Brain microvascular endothelial cell (primary cell): ENCODE results near the gene SYNJ2BP.

Experiments used
- DNase-seq: peaks from one replicate; pipeline ENCODE4 v3.0.0-alpha.2; 2020
- H3K27ac ChIP-seq: fragments of 250-450 bp; sonication (Bioruptor Pico); 2 replicates; pipeline ENCODE4 v1.5.1; 2020; ENCODE audit warnings: mild to moderate bottlenecking, moderate library complexity
- H3K27me3 ChIP-seq: fragments of 250-450 bp; sonication (Bioruptor Pico); replicated peaks from 2 replicates; pipeline ENCODE4 v1.5.1; 2020; ENCODE audit warnings: mild to moderate bottlenecking
- H3K36me3 ChIP-seq: fragments of 250-450 bp; sonication (Bioruptor Pico); replicated peaks from 2 replicates; pipeline ENCODE4 v1.5.1; 2020; ENCODE audit warnings: mild to moderate bottlenecking
- H3K4me3 ChIP-seq: 2 replicates; pipeline ENCODE4 v1.5.1; 2011; ENCODE audit warnings: low read depth, mild to moderate bottlenecking, control low read depth, low read length, moderate library complexity
- CTCF ChIP-seq: IDR thresholded peaks from 2 replicates; pipeline ENCODE4 v1.5.1; 2011; ENCODE audit warnings: low read depth, mild to moderate bottlenecking, moderate library complexity, low read length, control low read depth, inconsistent platforms; ENCODE audit errors: missing control alignments
- in situ Hi-C: cut with HindIII; loops from 2 replicates; pipeline ENCODE4 v1.10.0; 2017; ENCODE audit warnings: low sequenced_read_pairs, low pct_ligation_motif_present

The SYNJ2BP gene

GRCh38 chr14:70380824-70381223, 36.1 kb downstream of the SYNJ2BP start:
- no peak overlapping the region for H3K27ac ChIP-seq
- no peaks in the 10 kb centered on the region for H3K36me3 ChIP-seq
- no peaks in the 10 kb centered on the region for H3K27me3 ChIP-seq
- DNase-seq = no peak
- TF ChIP-seq CTCF = no peak
- no peak overlapping the region for H3K4me3 ChIP-seq
- in situ Hi-C loops = no loop called here

GRCh38 chr14:70378696-70379095, 38.2 kb downstream of the SYNJ2BP start:
- no peak for DNase-seq
- H3K27ac ChIP-seq = no peak overlapping the region
- in situ Hi-C loops = no loop called here
- no peak for TF ChIP-seq CTCF
- H3K27me3 ChIP-seq = no peaks in the 10 kb centered on the region
- H3K36me3 ChIP-seq = no peaks in the 10 kb centered on the region
- no peak overlapping the region for H3K4me3 ChIP-seq
